ENCODE data around the gene SCAF4.

DNA sequence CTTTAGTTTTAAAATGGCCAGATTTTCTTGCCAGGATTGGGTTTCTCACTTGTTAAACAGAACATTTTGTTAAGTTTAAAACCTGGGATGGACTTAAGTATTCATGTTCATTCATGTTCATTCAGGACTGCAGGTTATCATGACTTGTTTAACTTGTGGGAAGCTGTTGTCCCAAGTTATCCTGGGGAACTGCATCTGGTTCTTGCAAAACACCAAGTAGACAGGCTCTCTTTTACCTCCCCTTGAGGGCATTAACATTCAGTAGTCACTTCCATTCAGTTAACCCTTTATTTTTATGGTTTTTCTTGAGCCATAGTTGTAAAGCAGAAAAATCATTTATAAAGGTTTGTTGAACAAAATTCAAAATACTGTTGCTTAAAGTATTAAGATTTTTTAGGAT lies 64.3 kb downstream of the SCAF4 start:
- no peak for TF ChIP-seq NRF1 (IDR thresholded peaks at IDR 0.05; ENCODE audit: low read depth, low read length)
- no peak for TF ChIP-seq YY1 (IDR thresholded peaks at IDR 0.05; ENCODE audit: low read depth)
- no peak for TF ChIP-seq TEAD4 (IDR thresholded peaks at IDR 0.05; ENCODE audit: borderline replicate concordance, insufficient read depth)

Data from SK-N-SH (cell line).